ENCODE data around the gene RAMP3. TPM values are rescaled to one million over a fixed set of nuclear protein-coding genes. Genes with fewer than 3 reads are reported as not detected.

Gene RAMP3
- not detected in 2 replicates for total RNA-seq

GRCh38 chr7:45157653-45158401, at the start of gene RAMP3:
RAMP3 (plus strand) TSS chr7:45157791; CDS start chr7:45157829, 38 bp downstream.

GRCh38 chr7:45111298-45112223, 46.0 kb upstream of the RAMP3 start, which contains the start of gene TBRG4:
TBRG4 (minus strand) TSS chr7:45111697; CDS start chr7:45109237, 2,460 bp downstream.

Other genes with a start within 250 kb of the RAMP3 start
- 0.13 and 0.56 TPM in 2 replicates for gene MYO1G, start 178.8 kb upstream of the RAMP3 start, total RNA-seq
- gene CCM2, start 157.6 kb upstream of the RAMP3 start, total RNA-seq: 35.1 and 63.4 TPM in 2 replicates
- gene NACAD, start 68.8 kb upstream of the RAMP3 start, total RNA-seq: 3.4 and 6.1 TPM in 2 replicates
- gene TBRG4, start 46.1 kb upstream of the RAMP3 start, total RNA-seq: 49.7 and 77.4 TPM in 2 replicates